Measurements from ENCODE around the gene HDAC2. TPM values are rescaled to one million over a fixed set of nuclear protein-coding genes. Genes with fewer than 3 reads are reported as not detected.
"Not testable (repeated sequence)": the region's sequence is repeated elsewhere in the genome, so short reads cannot be mapped to it uniquely, and the experiment has no call there.

HDAC2 gene
- total and polyA plus RNA-seq, 5 donors from 2014 or later: 46.5 to 80.9 (median 71.5) TPM

DNA sequence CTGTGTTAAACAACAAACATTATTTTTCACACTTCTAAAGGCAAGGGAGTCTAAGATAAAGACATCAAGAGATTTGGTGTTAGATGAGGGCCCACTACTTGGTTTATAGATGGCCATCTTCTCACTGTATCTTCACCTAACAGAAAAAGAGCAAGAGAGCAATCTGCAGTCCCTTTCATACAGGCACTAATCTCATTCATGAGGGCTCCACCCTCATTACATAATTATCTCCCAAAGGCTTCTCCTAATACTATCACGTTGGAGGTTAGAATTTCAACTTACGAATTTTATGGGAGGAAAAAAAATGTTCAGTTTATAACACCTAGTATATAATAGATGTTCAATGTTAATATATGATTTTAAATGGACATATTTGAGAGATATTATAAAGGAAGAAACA lies 45.6 kb downstream of the HDAC2 start:
- no peaks in the 10 kb centered on the region for H3K36me3 ChIP-seq (ENCODE audit: control insufficient read depth, insufficient read depth, low read length)
- no peak overlapping the region for H3K27ac ChIP-seq (ENCODE audit: insufficient read depth, low read length, poor library complexity, severe bottlenecking)
- H3K9me3 ChIP-seq (ENCODE audit: control insufficient read depth in 2 of 2, low read length in 2 of 2): peaks cover 12 to 15% of the 10 kb centered on the region in 2 experiments
- peaks cover 13% of the 10 kb centered on the region for H3K27me3 ChIP-seq (ENCODE audit: control insufficient read depth, insufficient read depth, low read length)
- Mint-ChIP-seq H3K36me3 (no peaks in the 10 kb centered on the region), H3K4me3 (no peak overlapping the region), H3K4me1 (peaks cover 0 to 9% (median 2%) of the 10 kb centered on the region in 4 donors), H3K27ac (no peak overlapping the region), H3K27me3 (peaks cover 16% of the 10 kb centered on the region), H3K9me3 (peaks cover 0 to 18% (median 10%) of the 10 kb centered on the region in 7 donors)
- DNase-seq (no peak), ATAC-seq (ENCODE audit: low read depth in 2 of 2) (no peak)
- no peak overlapping the region for H3K4me3 ChIP-seq (ENCODE audit: low read depth, low read length)
- peaks cover 3% of the 10 kb centered on the region for H3K4me1 ChIP-seq (ENCODE audit: control insufficient read depth, insufficient read depth, low read length, poor library complexity, severe bottlenecking)

DNA sequence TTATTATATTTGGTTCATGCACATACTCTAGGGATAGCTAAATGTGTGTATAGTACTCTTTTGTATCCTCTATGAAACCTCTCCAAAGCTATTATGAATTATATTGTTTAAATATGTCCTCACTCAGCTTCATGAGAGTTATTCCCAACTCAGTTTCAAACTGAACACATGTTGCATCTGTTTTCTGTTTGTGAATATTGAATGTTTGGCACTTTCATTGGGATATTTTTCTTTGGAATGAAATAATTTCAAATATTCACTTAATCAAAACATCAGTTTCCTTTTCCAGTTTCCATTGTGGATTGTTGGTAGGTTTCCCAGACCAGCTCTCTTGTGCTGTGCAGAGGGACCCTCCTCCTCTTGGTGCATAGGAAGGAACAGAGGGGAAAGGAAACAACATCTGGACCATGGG lies 46.6 kb downstream of the HDAC2 start:
- peaks cover 13% of the 10 kb centered on the region for H3K27me3 ChIP-seq (ENCODE audit: control insufficient read depth, insufficient read depth, low read length)
- Mint-ChIP-seq H3K4me3 (no peak overlapping the region), H3K9me3 (peaks cover 0 to 8% (median 3%) of the 10 kb centered on the region in 7 donors), H3K36me3 (no peaks in the 10 kb centered on the region), H3K27ac (no peak overlapping the region), H3K27me3 (peaks cover 16% of the 10 kb centered on the region), H3K4me1 (peaks cover 0 to 12% (median 3%) of the 10 kb centered on the region in 4 donors)
- no peak for ATAC-seq (ENCODE audit: low read depth in 2 of 2)
- H3K27ac ChIP-seq (ENCODE audit: insufficient read depth, low read length, poor library complexity, severe bottlenecking): no peak overlapping the region
- H3K9me3 ChIP-seq (ENCODE audit: control insufficient read depth in 2 of 2, low read length in 2 of 2): peaks cover 6 to 8% of the 10 kb centered on the region in 2 experiments
- DNase-seq: no peak
- H3K4me3 ChIP-seq (ENCODE audit: low read depth, low read length): no peak overlapping the region
- no peaks in the 10 kb centered on the region for H3K36me3 ChIP-seq (ENCODE audit: control insufficient read depth, insufficient read depth, low read length)
- peaks cover 3% of the 10 kb centered on the region for H3K4me1 ChIP-seq (ENCODE audit: control insufficient read depth, insufficient read depth, low read length, poor library complexity, severe bottlenecking)

- H3K27ac Mint-ChIP-seq: no peak overlapping the region
- Histone ChIP-seq H3K4me3 (ENCODE audit: low read depth, low read length) (no peak overlapping the region), H3K4me1 (ENCODE audit: control insufficient read depth, insufficient read depth, low read length, poor library complexity, severe bottlenecking) (peaks cover 3% of the 10 kb centered on the region), H3K36me3 (ENCODE audit: control insufficient read depth, insufficient read depth, low read length) (no peaks in the 10 kb centered on the region), H3K27ac (ENCODE audit: insufficient read depth, low read length, poor library complexity, severe bottlenecking) (no peak overlapping the region), H3K27me3 (ENCODE audit: control insufficient read depth, insufficient read depth, low read length) (peaks cover 13% of the 10 kb centered on the region), H3K9me3 (ENCODE audit: control insufficient read depth in 2 of 2, low read length in 2 of 2) (peaks cover 0 to under 1% of the 10 kb centered on the region in 2 experiments)
- peaks cover 16% of the 10 kb centered on the region for H3K27me3 Mint-ChIP-seq
- H3K9me3 Mint-ChIP-seq: peaks cover 0 to 3% (median 2%) of the 10 kb centered on the region in 7 donors
- no peaks in the 10 kb centered on the region for H3K36me3 Mint-ChIP-seq
- H3K4me3 Mint-ChIP-seq: no peak overlapping the region
- ATAC-seq (ENCODE audit: low read depth in 2 of 2): no peak
- H3K4me1 Mint-ChIP-seq: peaks cover 0 to 12% (median 3%) of the 10 kb centered on the region in 4 donors
- DNase-seq: no peak
These were observed 47.4 kb downstream of the HDAC2 start for GRCh38 chr6:113923526-113923925.

- Mint-ChIP-seq H3K9me3 (peaks cover 0 to 3% (median 0%) of the 10 kb centered on the region in 7 donors), H3K4me1 (peaks cover 0 to 12% (median 3%) of the 10 kb centered on the region in 4 donors), H3K27ac (no peak overlapping the region), H3K4me3 (no peak overlapping the region), H3K27me3 (peaks cover 11% of the 10 kb centered on the region), H3K36me3 (no peaks in the 10 kb centered on the region)
- Histone ChIP-seq H3K4me1 (ENCODE audit: control insufficient read depth, insufficient read depth, low read length, poor library complexity, severe bottlenecking) (peaks cover 3% of the 10 kb centered on the region), H3K36me3 (ENCODE audit: control insufficient read depth, insufficient read depth, low read length) (no peaks in the 10 kb centered on the region), H3K4me3 (ENCODE audit: low read depth, low read length) (no peak overlapping the region), H3K27ac (ENCODE audit: insufficient read depth, low read length, poor library complexity, severe bottlenecking) (no peak overlapping the region), H3K27me3 (ENCODE audit: control insufficient read depth, insufficient read depth, low read length) (peaks cover 10% of the 10 kb centered on the region), H3K9me3 (ENCODE audit: control insufficient read depth in 2 of 2, low read length in 2 of 2) (no peaks in the 10 kb centered on the region)
- DNase-seq (no peak), ATAC-seq (ENCODE audit: low read depth in 2 of 2) (no peak)
These were observed 49.5 kb downstream of the HDAC2 start for GRCh38 chr6:113921299-113921904.

DNA sequence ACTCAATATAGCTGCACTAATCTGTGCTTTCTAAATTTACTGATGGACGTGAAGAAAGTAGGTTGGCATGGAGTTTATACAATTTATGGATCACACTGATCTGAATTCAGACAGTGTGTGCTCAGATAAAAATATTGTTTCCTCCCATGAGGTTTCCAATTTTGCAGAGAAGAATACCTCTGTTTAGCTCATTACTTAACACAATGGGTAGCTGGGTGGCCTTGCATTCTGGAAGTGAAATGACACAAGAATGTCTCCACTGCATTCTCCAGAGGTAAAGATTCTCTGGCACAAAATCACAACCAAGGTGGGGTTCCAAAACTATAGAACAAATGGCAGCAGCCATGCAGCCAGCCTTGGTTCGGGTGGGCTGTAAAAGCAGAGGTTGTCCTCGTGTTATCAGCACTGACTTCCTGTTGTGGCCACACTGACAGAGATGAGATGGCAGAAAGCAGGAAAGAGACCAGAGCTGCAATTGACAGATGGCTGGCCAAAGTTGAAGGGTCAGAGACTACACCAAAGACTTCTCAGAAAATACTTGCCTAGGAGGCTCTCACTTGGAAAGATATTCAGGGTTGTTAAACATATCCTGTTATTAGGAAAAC lies 50.2 kb downstream of the HDAC2 start:
- H3K4me1 ChIP-seq (ENCODE audit: control insufficient read depth, insufficient read depth, low read length, poor library complexity, severe bottlenecking): peaks cover 3% of the 10 kb centered on the region
- peak in 1 of 3 donors; percentile 23 for DNase-seq
- peak in 1 of 2 donors; percentile 37 for ATAC-seq (ENCODE audit: low read depth in 2 of 2)

GRCh38 chr6:113910285-113910684 lies 60.7 kb downstream of the HDAC2 start:
- H3K36me3 ChIP-seq (ENCODE audit: control insufficient read depth, insufficient read depth, low read length); H3K27ac Mint-ChIP-seq; H3K4me1 Mint-ChIP-seq; H3K4me1 ChIP-seq (ENCODE audit: control insufficient read depth, insufficient read depth, low read length, poor library complexity, severe bottlenecking); H3K4me3 ChIP-seq (ENCODE audit: low read depth, low read length); DNase-seq; H3K4me3 Mint-ChIP-seq; H3K36me3 Mint-ChIP-seq; H3K27ac ChIP-seq (ENCODE audit: insufficient read depth, low read length, poor library complexity, severe bottlenecking); ATAC-seq (ENCODE audit: low read depth in 2 of 2); H3K9me3 Mint-ChIP-seq; H3K27me3 ChIP-seq (ENCODE audit: control insufficient read depth, insufficient read depth, low read length); H3K9me3 ChIP-seq (ENCODE audit: control insufficient read depth in 2 of 2, low read length in 2 of 2): not testable (repeated sequence)
- peaks cover 45% of the 10 kb centered on the region for H3K27me3 Mint-ChIP-seq

More for the DNA sequence above, 50.2 kb downstream of the HDAC2 start:
- no peaks in the 10 kb centered on the region for H3K36me3 ChIP-seq (ENCODE audit: control insufficient read depth, insufficient read depth, low read length)
- peak overlapping the region in 1 of 3 donors; percentile 56 for H3K27ac Mint-ChIP-seq
- no peaks in the 10 kb centered on the region for H3K9me3 ChIP-seq (ENCODE audit: control insufficient read depth in 2 of 2, low read length in 2 of 2)
- H3K4me3 ChIP-seq (ENCODE audit: low read depth, low read length): peak overlapping the region; percentile 23
- H3K36me3 Mint-ChIP-seq: no peaks in the 10 kb centered on the region
- H3K9me3 Mint-ChIP-seq: peaks cover 0 to 2% (median 0%) of the 10 kb centered on the region in 7 donors
- no peak overlapping the region for H3K4me3 Mint-ChIP-seq
- peaks cover 6% of the 10 kb centered on the region for H3K27me3 ChIP-seq (ENCODE audit: control insufficient read depth, insufficient read depth, low read length)
- peaks cover 15% of the 10 kb centered on the region for H3K27me3 Mint-ChIP-seq
- peaks cover 0 to 12% (median 3%) of the 10 kb centered on the region in 4 donors for H3K4me1 Mint-ChIP-seq
- H3K27ac ChIP-seq (ENCODE audit: insufficient read depth, low read length, poor library complexity, severe bottlenecking): no peak overlapping the region

GRCh38 chr6:113909224-113909856 lies 61.6 kb downstream of the HDAC2 start:
- no peak overlapping the region for H3K4me3 ChIP-seq (ENCODE audit: low read depth, low read length)
- H3K4me1 Mint-ChIP-seq: peaks cover 0 to 4% (median 2%) of the 10 kb centered on the region in 4 donors
- no peaks in the 10 kb centered on the region for H3K4me1 ChIP-seq (ENCODE audit: control insufficient read depth, insufficient read depth, low read length, poor library complexity, severe bottlenecking)
- H3K4me3 Mint-ChIP-seq: no peak overlapping the region
- peaks cover 40% of the 10 kb centered on the region for H3K27me3 Mint-ChIP-seq
- peak in 2 of 3 donors; percentile 40 to 61 for DNase-seq
- no peaks in the 10 kb centered on the region for H3K27me3 ChIP-seq (ENCODE audit: control insufficient read depth, insufficient read depth, low read length)
- H3K9me3 Mint-ChIP-seq: peaks cover 0 to 2% (median 0%) of the 10 kb centered on the region in 7 donors
- no peaks in the 10 kb centered on the region for H3K36me3 Mint-ChIP-seq
- no peak overlapping the region for H3K27ac Mint-ChIP-seq
- H3K9me3 ChIP-seq (ENCODE audit: control insufficient read depth in 2 of 2, low read length in 2 of 2): no peaks in the 10 kb centered on the region
- H3K27ac ChIP-seq (ENCODE audit: insufficient read depth, low read length, poor library complexity, severe bottlenecking): no peak overlapping the region
- ATAC-seq (ENCODE audit: low read depth in 2 of 2): no peak
- H3K36me3 ChIP-seq (ENCODE audit: control insufficient read depth, insufficient read depth, low read length): no peaks in the 10 kb centered on the region

Measured in CD4-positive, CD25-positive, alpha-beta regulatory T cell (primary cell).